WERI-Rb-1 (cell line): ENCODE measurements around the gene EMILIN3.

Experiments used
- DNase-seq: peaks from one replicate; pipeline ENCODE4 v3.0.0-alpha.2; 2020
- H3K27ac ChIP-seq: fragments of 250-450 bp; sonication (Bioruptor Pico); 2 replicates; pipeline ENCODE4 v1.5.1; 2020; ENCODE audit warnings: mild to moderate bottlenecking, moderate library complexity
- H3K27me3 ChIP-seq: fragments of 250-450 bp; sonication (Bioruptor Pico); 2 replicates; pipeline ENCODE4 v1.5.1; 2021; ENCODE audit warnings: mild to moderate bottlenecking, low read depth, moderate library complexity; ENCODE audit not compliant: insufficient read depth, severe bottlenecking
- H3K36me3 ChIP-seq: fragments of 250-450 bp; sonication (Bioruptor Pico); 2 replicates; pipeline ENCODE4 v1.5.1; 2020; ENCODE audit warnings: mild to moderate bottlenecking, moderate library complexity
- H3K4me3 ChIP-seq: 2 replicates; pipeline ENCODE4 v1.5.1; 2011; ENCODE audit warnings: low read depth, mild to moderate bottlenecking, control low read depth, low read length
- H3K9me3 ChIP-seq: fragments of 250-450 bp; sonication (Bioruptor Pico); 2 replicates; pipeline ENCODE4 v1.5.1; 2021; ENCODE audit warnings: mild to moderate bottlenecking, moderate library complexity; ENCODE audit not compliant: severe bottlenecking
- TF ChIP-seq, protein P1 (sequence below): IDR thresholded peaks from 2 replicates; pipeline ENCODE4 v1.5.1; 2011; ENCODE audit warnings: low read depth, mild to moderate bottlenecking, control low read depth, inconsistent platforms, low read length

The EMILIN3 gene

GRCh38 chr20:41376349-41376748 is 9.7 kb upstream of the EMILIN3 start:
- Histone ChIP-seq H3K36me3 (no peaks in the 10 kb centered on the region), H3K4me3 (no peak overlapping the region), H3K27me3 (no peaks in the 10 kb centered on the region), H3K27ac (no peak overlapping the region), H3K9me3 (no peaks in the 10 kb centered on the region)
- DNase-seq, result no peak
- TF ChIP-seq, protein P1, sequence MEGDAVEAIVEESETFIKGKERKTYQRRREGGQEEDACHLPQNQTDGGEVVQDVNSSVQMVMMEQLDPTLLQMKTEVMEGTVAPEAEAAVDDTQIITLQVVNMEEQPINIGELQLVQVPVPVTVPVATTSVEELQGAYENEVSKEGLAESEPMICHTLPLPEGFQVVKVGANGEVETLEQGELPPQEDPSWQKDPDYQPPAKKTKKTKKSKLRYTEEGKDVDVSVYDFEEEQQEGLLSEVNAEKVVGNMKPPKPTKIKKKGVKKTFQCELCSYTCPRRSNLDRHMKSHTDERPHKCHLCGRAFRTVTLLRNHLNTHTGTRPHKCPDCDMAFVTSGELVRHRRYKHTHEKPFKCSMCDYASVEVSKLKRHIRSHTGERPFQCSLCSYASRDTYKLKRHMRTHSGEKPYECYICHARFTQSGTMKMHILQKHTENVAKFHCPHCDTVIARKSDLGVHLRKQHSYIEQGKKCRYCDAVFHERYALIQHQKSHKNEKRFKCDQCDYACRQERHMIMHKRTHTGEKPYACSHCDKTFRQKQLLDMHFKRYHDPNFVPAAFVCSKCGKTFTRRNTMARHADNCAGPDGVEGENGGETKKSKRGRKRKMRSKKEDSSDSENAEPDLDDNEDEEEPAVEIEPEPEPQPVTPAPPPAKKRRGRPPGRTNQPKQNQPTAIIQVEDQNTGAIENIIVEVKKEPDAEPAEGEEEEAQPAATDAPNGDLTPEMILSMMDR, result no peak

DNA sequence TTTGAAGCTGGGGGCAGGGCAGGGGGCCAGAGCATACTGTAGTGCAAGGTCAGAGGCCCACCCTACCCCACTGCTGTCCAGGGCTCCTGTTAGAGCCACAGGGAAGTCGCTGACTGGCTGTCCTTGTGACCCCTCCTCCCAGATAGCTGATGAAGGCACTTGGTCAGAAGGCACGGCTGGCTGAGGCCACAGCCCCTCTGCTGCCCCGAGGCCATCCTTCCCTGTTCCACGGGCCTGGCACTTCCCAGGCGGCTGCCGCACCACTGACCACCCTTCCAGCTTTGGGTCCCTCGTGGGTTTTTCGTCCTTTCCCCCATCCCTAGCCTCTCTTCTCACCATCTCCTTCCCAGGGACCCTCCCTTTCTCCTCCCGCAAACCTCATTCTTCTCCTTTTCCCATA is 9.2 kb upstream of the EMILIN3 start:
- Histone ChIP-seq H3K27me3 (no peaks in the 10 kb centered on the region), H3K27ac (no peak overlapping the region), H3K9me3 (no peaks in the 10 kb centered on the region), H3K36me3 (no peaks in the 10 kb centered on the region), H3K4me3 (no peak overlapping the region)
- TF ChIP-seq, protein P1, result no peak
- no peak for DNase-seq

GRCh38 chr20:41373931-41374920 is 7.6 kb upstream of the EMILIN3 start:
- TF ChIP-seq, protein P1, result no peak
- Histone ChIP-seq H3K9me3 (no peaks in the 10 kb centered on the region), H3K27me3 (no peaks in the 10 kb centered on the region), H3K36me3 (no peaks in the 10 kb centered on the region), H3K4me3 (no peak overlapping the region), H3K27ac (no peak overlapping the region)
- DNase-seq, result no peak

GRCh38 chr20:41373251-41373783 is 6.7 kb upstream of the EMILIN3 start:
- Histone ChIP-seq H3K4me3 (no peak overlapping the region), H3K9me3 (no peaks in the 10 kb centered on the region), H3K27ac (no peak overlapping the region), H3K27me3 (no peaks in the 10 kb centered on the region), H3K36me3 (no peaks in the 10 kb centered on the region)
- no peak for DNase-seq
- TF ChIP-seq, protein P1, result no peak

GRCh38 chr20:41371371-41371770 is 4.8 kb upstream of the EMILIN3 start:
- no peak for DNase-seq
- TF ChIP-seq, protein P1, result no peak
- H3K4me3 ChIP-seq, result no peak overlapping the region
- H3K27ac ChIP-seq, result no peak overlapping the region
- no peaks in the 10 kb centered on the region for H3K27me3 ChIP-seq
- H3K9me3 ChIP-seq, result no peaks in the 10 kb centered on the region
- no peaks in the 10 kb centered on the region for H3K36me3 ChIP-seq
